ENCODE data around the gene SBK2. TPM values are rescaled to one million over a fixed set of nuclear protein-coding genes. Genes with fewer than 3 reads are reported as not detected.
A peak's percentile ranks its signal among the peaks of the same experiment; 100 is the strongest.

The SBK2 gene
- total and polyA plus RNA-seq, 9 of the 15 experiments (the other 6 are each of a cell fraction or from before 2014, with no cell fraction given): not detected

GRCh38 chr19:55579766-55580621 is 43.1 kb upstream of the SBK2 start:
- no peaks in the 10 kb centered on the region for H3K9me1 ChIP-seq (ENCODE audit: control insufficient read depth, insufficient read depth, low read length)
- intact Hi-C loops (cut with micrococcal nuclease) (no loop called here), in situ Hi-C loops (cut with MboI) (no loop called here)
- H3K4me1 ChIP-seq (replicated peaks in 1 of 2; ENCODE audit: control insufficient read depth in 2 of 2, insufficient read depth in 2 of 2, low read length in 2 of 2): peaks cover 9 to 25% of the 10 kb centered on the region in 2 experiments; a peak in 3 of 5 replicates
- CTCF ChIA-PET (ENCODE audit: low intra/inter-chr PET ratio): no interaction called here
- no peaks in the 10 kb centered on the region for H3K9me3 ChIP-seq (replicated peaks; ENCODE audit: control insufficient read depth, insufficient read depth, low read depth, low read length)
- peak overlapping the region; percentile 76 for H3K27ac ChIP-seq (ENCODE audit: extremely low read depth, low read depth, low read length)
- FAIRE-seq (peak; percentile 61), ATAC-seq (peak; percentile 60), DNase-seq (ENCODE audit: extremely low read depth in 1 of 4, low spot score in 3 of 4) (peak; percentile 43 to 53 (median 50))
- POLR2A ChIA-PET: interaction anchor here (0.6 kb wide), 1 partner anchor 28 kb away, joined by 3 read pairs; no protein-coding TSS in a partner anchor
- no TSS peak for BruUV-seq (replicated peaks)
- H3K4me2 ChIP-seq (ENCODE audit: insufficient read depth, low read length): peak overlapping the region; percentile 83
- peaks cover 7 to 9% of the 10 kb centered on the region in 2 experiments; a peak in 4 of 5 replicates for H3K27me3 ChIP-seq (ENCODE audit: control insufficient read depth in 2 of 2, insufficient read depth in 2 of 2, low read length in 2 of 2)
- peaks cover 12% of the 10 kb centered on the region; the same call in 2 of the 3 replicates for H3K36me3 ChIP-seq (ENCODE audit: control insufficient read depth, insufficient read depth, low read length)
- whole genome bisulfite sequencing (ENCODE audit: insufficient coverage, low coverage, missing lambda C conversion rate): 15% methylated on average over 13 of the region's 20 CpGs
- H2AFZ ChIP-seq (ENCODE audit: low read depth, low read length): peak overlapping the region; percentile 87
- H3K79me2 ChIP-seq (ENCODE audit: control insufficient read depth, insufficient read depth, low read length): peaks cover 12% of the 10 kb centered on the region
- H4K20me1 ChIP-seq (replicated peaks; ENCODE audit: control insufficient read depth, insufficient read depth, low read length): no peaks in the 10 kb centered on the region
- peak overlapping the region; percentile 85 for H3K4me3 ChIP-seq
- peak overlapping the region; percentile 77 to 95 for H3K9ac ChIP-seq (ENCODE audit: insufficient read depth in 1 of 2, low read depth in 2 of 2, low read length in 2 of 2)
- TF ChIP-seq EHMT2 (IDR thresholded peaks at IDR 0.05): peak; percentile 37; the same call in 1 of the 2 replicates
- no peak for TF ChIP-seq ZBTB17 (CRISPR knock-in tag; IDR thresholded peaks at IDR 0.05)
- TF ChIP-seq DPF2 (IDR thresholded peaks at IDR 0.05): peak; percentile 28; the same call in 1 of the 2 replicates
- no peak for TF ChIP-seq ZNF449 (CRISPR knock-in tag; IDR thresholded peaks at IDR 0.05)
- TF ChIP-seq, protein P1, sequence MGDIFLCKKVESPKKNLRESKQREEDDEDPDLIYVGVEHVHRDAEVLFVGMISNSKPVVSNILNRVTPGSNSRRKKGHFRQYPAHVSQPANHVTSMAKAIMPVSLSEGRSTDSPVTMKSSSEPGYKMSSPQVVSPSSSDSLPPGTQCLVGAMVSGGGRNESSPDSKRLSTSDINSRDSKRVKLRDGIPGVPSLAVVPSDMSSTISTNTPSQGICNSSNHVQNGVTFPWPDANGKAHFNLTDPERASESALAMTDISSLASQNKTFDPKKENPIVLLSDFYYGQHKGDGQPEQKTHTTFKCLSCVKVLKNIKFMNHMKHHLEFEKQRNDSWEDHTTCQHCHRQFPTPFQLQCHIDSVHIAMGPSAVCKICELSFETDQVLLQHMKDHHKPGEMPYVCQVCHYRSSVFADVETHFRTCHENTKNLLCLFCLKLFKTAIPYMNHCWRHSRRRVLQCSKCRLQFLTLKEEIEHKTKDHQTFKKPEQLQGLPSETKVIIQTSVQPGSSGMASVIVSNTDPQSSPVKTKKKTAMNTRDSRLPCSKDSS (IDR thresholded peaks at IDR 0.05; ENCODE audit: low read depth, partially characterized antibody): peak; percentile 26
- TF ChIP-seq, protein P2, sequence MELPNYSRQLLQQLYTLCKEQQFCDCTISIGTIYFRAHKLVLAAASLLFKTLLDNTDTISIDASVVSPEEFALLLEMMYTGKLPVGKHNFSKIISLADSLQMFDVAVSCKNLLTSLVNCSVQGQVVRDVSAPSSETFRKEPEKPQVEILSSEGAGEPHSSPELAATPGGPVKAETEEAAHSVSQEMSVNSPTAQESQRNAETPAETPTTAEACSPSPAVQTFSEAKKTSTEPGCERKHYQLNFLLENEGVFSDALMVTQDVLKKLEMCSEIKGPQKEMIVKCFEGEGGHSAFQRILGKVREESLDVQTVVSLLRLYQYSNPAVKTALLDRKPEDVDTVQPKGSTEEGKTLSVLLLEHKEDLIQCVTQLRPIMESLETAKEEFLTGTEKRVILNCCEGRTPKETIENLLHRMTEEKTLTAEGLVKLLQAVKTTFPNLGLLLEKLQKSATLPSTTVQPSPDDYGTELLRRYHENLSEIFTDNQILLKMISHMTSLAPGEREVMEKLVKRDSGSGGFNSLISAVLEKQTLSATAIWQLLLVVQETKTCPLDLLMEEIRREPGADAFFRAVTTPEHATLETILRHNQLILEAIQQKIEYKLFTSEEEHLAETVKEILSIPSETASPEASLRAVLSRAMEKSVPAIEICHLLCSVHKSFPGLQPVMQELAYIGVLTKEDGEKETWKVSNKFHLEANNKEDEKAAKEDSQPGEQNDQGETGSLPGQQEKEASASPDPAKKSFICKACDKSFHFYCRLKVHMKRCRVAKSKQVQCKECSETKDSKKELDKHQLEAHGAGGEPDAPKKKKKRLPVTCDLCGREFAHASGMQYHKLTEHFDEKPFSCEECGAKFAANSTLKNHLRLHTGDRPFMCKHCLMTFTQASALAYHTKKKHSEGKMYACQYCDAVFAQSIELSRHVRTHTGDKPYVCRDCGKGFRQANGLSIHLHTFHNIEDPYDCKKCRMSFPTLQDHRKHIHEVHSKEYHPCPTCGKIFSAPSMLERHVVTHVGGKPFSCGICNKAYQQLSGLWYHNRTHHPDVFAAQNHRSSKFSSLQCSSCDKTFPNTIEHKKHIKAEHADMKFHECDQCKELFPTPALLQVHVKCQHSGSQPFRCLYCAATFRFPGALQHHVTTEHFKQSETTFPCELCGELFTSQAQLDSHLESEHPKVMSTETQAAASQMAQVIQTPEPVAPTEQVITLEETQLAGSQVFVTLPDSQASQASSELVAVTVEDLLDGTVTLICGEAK (IDR thresholded peaks at IDR 0.05): 0 out of 2 replicates have a peak, but pooled peaks have one; percentile 16
- TF ChIP-seq, protein P2 (CRISPR knock-in tag; IDR thresholded peaks at IDR 0.05): no peak
- TF ChIP-seq BCOR (IDR thresholded peaks at IDR 0.05): peak; percentile 16; the same call in 1 of the 2 replicates
- TF ChIP-seq ARHGAP35 (IDR thresholded peaks at IDR 0.05; ENCODE audit: partially characterized antibody): peak; percentile 69
